Stomach (tissue), 9 donors: ENCODE data around the gene RPS6KA2. TPM values are rescaled to one million over a fixed set of nuclear protein-coding genes. Genes with fewer than 3 reads are reported as not detected.

Experiments
- DNase-seq, 2 donors: peaks; one replicate each; pipeline versions ENCODE4 v3.0.0 to v3.0.0-alpha.2; 2013 to 2019
- H3K27ac ChIP-seq, 5 donors: fragments of 200-600 bp in 4 of 5; sonication (generic) in 4 of 5; one replicate each; pipeline ENCODE4 v1.5.1; 2013 to 2019; ENCODE audit warnings: mild to moderate bottlenecking in 1 of 5, moderate library complexity in 1 of 5
- H3K27me3 ChIP-seq, 3 donors: fragments of 200-600 bp; sonication (generic); one replicate each; pipeline ENCODE4 v1.5.1; 2017 to 2019; ENCODE audit warnings: mixed run types in 1 of 3
- H3K36me3 ChIP-seq, 4 donors: fragments of 200-600 bp; sonication (generic); 1 replicate in 3 of 4; 2 replicates in 1 of 4; pipeline ENCODE4 v1.5.1; 2016 to 2019
- H3K4me1 ChIP-seq, 4 donors: fragments of 200-600 bp; sonication (generic); one replicate each; pipeline ENCODE4 v1.5.1; 2016 to 2019
- H3K4me3 ChIP-seq, 4 donors: fragments of 200-600 bp; sonication (generic) in 3 of 4; one replicate each; pipeline ENCODE4 v1.5.1; 2016 to 2019; ENCODE audit warnings: mild to moderate bottlenecking in 1 of 4
- H3K9me3 ChIP-seq, 4 donors: fragments of 200-600 bp; sonication (generic); one replicate each; pipeline ENCODE4 v1.5.1; 2016 to 2019
- CTCF ChIP-seq, 7 experiments: fragments of 450-650 bp in 4 of 7; fragments of 200-600 bp in 3 of 7; sonication (generic) in 3 of 7; IDR thresholded peaks; one replicate each; pipeline ENCODE4 v1.5.1; 2016 to 2019; ENCODE audit warnings: antibody characterized with exemption in 7 of 7, control low read depth in 2 of 7, mild to moderate bottlenecking in 1 of 7
- EP300 ChIP-seq: sonication (generic); formaldehyde crosslinking; IDR thresholded peaks from one replicate; pipeline ENCODE4 v1.6.1; 2017; ENCODE audit warnings: antibody characterized with exemption
- POLR2A ChIP-seq, 4 donors: fragments of 450-650 bp; IDR thresholded peaks; one replicate each; pipeline ENCODE4 v1.6.1; 2016; ENCODE audit warnings: antibody characterized with exemption in 4 of 4, control low read depth in 2 of 4, mild to moderate bottlenecking in 1 of 4, moderate library complexity in 1 of 4
- POLR2AphosphoS5 ChIP-seq, 3 donors: sonication (generic); formaldehyde crosslinking; IDR thresholded peaks; one replicate each; pipeline ENCODE4 v1.6.1; 2016; ENCODE audit warnings: antibody characterized with exemption in 3 of 3
- WGBS, 5 donors: extraction: QIAGEN DNeasy Blood & Tissue Kit in 3 of 5; methylation state at CpG; one replicate each; pipeline versions ENCODE4 v1.1.5 to v1.1.7; 2013 to 2018; 5-methylcytosine and 5-hydroxymethylcytosine counted together
- intact Hi-C: fragments of 100-400 bp; cut with DNase I; formaldehyde crosslinking; loops from one replicate; pipeline ENCODE4 v1.15.1; 2023; ENCODE audit warnings: low total_unique reads
- polyA plus RNA-seq, 3 donors: library from polyadenylated mRNA; stranded (reverse); fragments of 200-250 nt; gene quantifications; one replicate each; pipeline ENCODE4 v1.2.3, GENCODE V29; 2013
- total RNA-seq, 5 donors: library from RNA; depleted of rRNA; stranded (reverse); fragments of >200 nt; gene quantifications; one replicate each; pipeline versions ENCODE4 v1.1.0 to v1.2.3, GENCODE V29; 2014 to 2016
- donor health status: healthy with polysubstance abuse.
- donor health status: Bipolar disorder and iron deficiency.
- donor health status: healthy.

Gene RPS6KA2
- total and polyA plus RNA-seq, 8 donors = 10.9 to 150 (median 68.0) TPM

- WGBS, 5 donors = 28 to 38% (median 30%) methylated on average over 19 to 34 of the region's 34 CpGs
- intact Hi-C loops = no loop called here
- peaks cover 0 to 12% (median 9%) of the 10 kb centered on the region in 3 donors for H3K27me3 ChIP-seq
- H3K27ac ChIP-seq = no peak overlapping the region
- peak in 1 of 2 donors; percentile 29 for DNase-seq
- H3K36me3 ChIP-seq = no peaks in the 10 kb centered on the region
- H3K4me3 ChIP-seq = peak overlapping the region in 2 of 4 donors; percentile 10 to 11
- H3K9me3 ChIP-seq = no peaks in the 10 kb centered on the region
- no peak for TF ChIP-seq POLR2A (IDR thresholded peaks at IDR 0.05)
- TF ChIP-seq POLR2AphosphoS5 (IDR thresholded peaks at IDR 0.05) = no peak
- TF ChIP-seq EP300 = no peak
- TF ChIP-seq CTCF (IDR thresholded peaks at IDR 0.05) = no peak
- peaks cover 5 to 18% (median 8%) of the 10 kb centered on the region in 4 donors for H3K4me1 ChIP-seq
Measured at GRCh38 chr6:166656230-166657151, 29.4 kb upstream of the RPS6KA2 start.

GRCh38 chr6:166655713-166656229 lies 28.7 kb upstream of the RPS6KA2 start:
- H3K27ac ChIP-seq = no peak overlapping the region
- no peak for DNase-seq
- intact Hi-C loops = no loop called here
- no peak overlapping the region for H3K4me3 ChIP-seq
- 53 to 75% (median 63%) methylated on average over 14 to 15 of the region's 15 CpGs for WGBS, 5 donors
- no peaks in the 10 kb centered on the region for H3K36me3 ChIP-seq
- H3K27me3 ChIP-seq = peaks cover 0 to 12% (median 9%) of the 10 kb centered on the region in 3 donors
- TF ChIP-seq CTCF (IDR thresholded peaks at IDR 0.05) (no peak), POLR2A (IDR thresholded peaks at IDR 0.05) (no peak), POLR2AphosphoS5 (IDR thresholded peaks at IDR 0.05) (no peak), EP300 (no peak)
- no peaks in the 10 kb centered on the region for H3K9me3 ChIP-seq
- H3K4me1 ChIP-seq = peaks cover 5 to 18% (median 8%) of the 10 kb centered on the region in 4 donors

GRCh38 chr6:166655251-166655650 lies 28.2 kb upstream of the RPS6KA2 start:
- intact Hi-C loops = no loop called here
- H3K27me3 ChIP-seq = peaks cover 0 to 12% (median 9%) of the 10 kb centered on the region in 3 donors
- no peak overlapping the region for H3K27ac ChIP-seq
- H3K4me1 ChIP-seq = peaks cover 5 to 18% (median 8%) of the 10 kb centered on the region in 4 donors
- no peaks in the 10 kb centered on the region for H3K9me3 ChIP-seq
- no peak overlapping the region for H3K4me3 ChIP-seq
- TF ChIP-seq EP300 = no peak
- TF ChIP-seq POLR2AphosphoS5 (IDR thresholded peaks at IDR 0.05) = no peak
- TF ChIP-seq POLR2A (IDR thresholded peaks at IDR 0.05) = no peak
- no peak for TF ChIP-seq CTCF (IDR thresholded peaks at IDR 0.05)
- no peaks in the 10 kb centered on the region for H3K36me3 ChIP-seq
- DNase-seq = peak; percentile 37 to 49
- 44 to 59% (median 51%) methylated on average over 6 of the region's 6 CpGs for WGBS, 5 donors

GRCh38 chr6:166654573-166654972 lies 27.5 kb upstream of the RPS6KA2 start:
- no peak for DNase-seq
- intact Hi-C loops = no loop called here
- WGBS, 5 donors = 77 to 85% (median 81%) methylated on average over 7 of the region's 7 CpGs
- Histone ChIP-seq H3K9me3 (no peaks in the 10 kb centered on the region), H3K4me1 (peaks cover 5 to 18% (median 8%) of the 10 kb centered on the region in 4 donors), H3K4me3 (no peak overlapping the region), H3K36me3 (no peaks in the 10 kb centered on the region), H3K27ac (no peak overlapping the region), H3K27me3 (peaks cover 0 to 12% (median 9%) of the 10 kb centered on the region in 3 donors)
- TF ChIP-seq POLR2AphosphoS5 (IDR thresholded peaks at IDR 0.05) (no peak), CTCF (IDR thresholded peaks at IDR 0.05) (no peak), POLR2A (IDR thresholded peaks at IDR 0.05) (no peak), EP300 (no peak)
